GM18907 (cell line): ENCODE measurements around the gene GRIK4.

Source experiments
- ATAC-seq: cut with Tn5 transposase; IDR thresholded peaks from one replicate; pipeline ENCODE4 v1.9.1; 2021; ENCODE audit warnings: mild to moderate bottlenecking, moderate library complexity; ENCODE audit not compliant: unreplicated experiment

The GRIK4 gene

DNA sequence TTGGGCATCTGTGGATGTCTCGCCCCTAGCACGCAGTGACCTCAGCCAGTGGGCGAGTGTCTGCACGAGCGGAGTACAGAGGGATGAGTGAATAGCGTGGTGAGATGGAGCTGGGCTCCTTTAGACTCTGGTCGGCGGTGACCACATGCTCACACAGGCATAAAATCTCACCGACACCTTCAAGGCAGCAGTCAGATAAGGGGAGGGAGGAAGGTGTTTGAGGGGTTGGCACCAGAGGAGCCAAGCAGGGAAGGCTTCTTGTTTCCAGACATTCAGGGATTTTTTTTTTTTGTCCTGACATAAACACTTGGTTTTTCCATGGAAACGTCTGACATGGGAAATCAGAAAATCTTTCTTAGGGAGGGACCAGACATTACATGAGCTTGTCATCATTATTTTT lies 35.8 kb downstream of the GRIK4 start:
- no peak for ATAC-seq

DNA sequence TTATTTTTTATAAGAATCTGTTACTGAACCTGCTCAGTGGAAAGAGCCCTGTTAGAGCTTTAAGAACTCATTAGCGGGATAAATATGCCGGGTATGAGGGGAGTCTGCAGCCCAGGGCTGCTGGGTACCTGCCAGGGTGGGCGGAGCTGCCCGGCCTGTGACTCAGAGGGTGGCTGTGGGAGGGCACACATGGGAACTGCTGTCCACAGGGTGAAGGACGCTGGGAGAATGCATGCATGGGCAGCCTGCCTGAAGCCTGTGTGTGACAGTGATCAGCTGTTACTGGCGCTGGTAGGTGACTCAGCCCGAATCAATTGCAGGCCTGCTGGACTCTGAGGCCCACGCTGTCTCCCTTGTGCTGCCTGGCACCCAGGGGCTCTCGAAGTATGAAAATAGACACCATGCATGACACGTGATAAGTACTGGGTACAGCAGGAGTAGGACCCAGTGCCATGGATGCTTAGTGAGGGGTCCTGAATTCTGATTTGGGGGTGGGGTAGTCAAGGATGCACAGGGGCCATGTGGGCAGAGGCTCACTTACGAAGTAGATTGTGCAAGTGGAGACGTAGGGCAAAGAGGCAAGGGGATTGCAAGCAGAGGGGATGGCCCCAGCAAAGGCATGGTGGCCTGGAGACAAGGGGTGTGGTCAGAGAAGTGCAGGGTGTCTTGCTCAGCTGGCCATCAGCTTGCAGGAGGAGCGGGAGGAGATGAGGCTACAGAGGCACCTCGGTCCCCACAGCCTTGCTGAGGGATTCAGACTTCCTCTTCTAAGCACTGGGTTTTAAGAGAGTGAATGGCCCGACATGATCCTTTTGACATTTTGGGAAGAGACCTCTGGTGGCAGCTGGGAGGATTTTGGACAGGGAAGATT lies 36.5 kb downstream of the GRIK4 start:
- ATAC-seq: no peak

DNA sequence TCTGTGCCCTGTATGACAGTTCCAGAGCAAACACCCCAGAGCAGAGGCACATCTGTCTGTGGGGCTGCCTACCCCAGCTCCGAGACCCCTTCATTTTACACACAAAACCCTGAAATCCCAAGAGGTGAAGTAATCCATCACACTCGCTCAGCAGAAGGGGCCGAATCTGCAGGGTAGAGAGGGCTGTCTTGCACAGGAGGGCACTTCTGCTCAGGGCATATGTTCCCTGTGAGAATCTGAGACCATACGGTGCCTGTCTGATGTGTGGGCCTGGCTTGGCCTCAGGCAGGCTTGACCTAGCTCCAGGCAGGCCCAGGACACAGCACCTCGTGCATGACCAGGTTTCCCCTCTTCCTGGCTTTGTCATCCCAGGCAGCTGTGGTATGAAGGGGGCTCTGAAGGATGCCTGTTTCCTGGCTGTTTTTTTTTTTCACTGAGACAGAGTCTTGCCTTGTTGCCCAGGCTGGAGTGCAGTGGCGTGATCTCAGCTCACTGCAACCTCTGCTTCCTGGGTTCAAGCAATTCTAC lies 37.2 kb downstream of the GRIK4 start:
- ATAC-seq: no peak

DNA sequence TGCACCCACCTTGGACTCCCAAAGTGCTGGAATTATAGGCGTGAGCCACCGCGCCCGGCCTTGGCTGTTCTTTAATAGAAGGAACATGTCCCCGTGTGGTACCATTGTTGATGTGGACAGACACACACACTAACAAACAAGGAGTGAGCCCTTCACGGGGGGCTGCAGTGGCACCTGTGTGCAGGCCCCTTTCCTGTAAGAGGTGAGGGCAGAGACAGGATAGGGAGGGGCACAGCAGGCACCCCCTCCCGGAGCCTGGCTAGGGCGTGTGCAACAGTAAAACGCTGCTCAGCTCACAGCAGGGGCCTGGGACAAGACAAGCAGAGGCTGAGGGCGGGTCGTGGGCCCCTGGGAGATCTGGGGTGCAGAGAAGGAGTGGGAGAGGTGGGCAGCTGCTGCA lies 37.8 kb downstream of the GRIK4 start:
- ATAC-seq: no peak

DNA sequence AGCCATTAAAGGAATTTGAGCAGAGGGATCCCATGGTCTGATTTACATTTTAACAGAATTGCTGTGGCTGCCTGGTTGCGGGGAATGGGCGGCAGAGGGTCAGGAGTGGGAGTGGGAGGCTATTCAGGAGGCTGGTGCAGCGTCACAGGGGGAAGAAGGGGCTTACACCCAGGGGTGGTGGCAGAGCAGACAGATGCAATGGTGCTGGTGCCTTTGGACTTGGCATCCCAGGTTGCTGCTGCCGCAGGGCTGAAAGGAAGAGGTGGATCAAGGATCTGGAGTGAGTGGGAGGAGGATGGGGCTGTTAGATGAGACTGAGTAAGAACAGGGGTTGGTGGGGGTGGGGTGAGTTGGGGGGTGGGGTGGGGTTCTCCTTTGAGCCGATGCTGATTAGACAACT lies 38.5 kb downstream of the GRIK4 start:
- no peak for ATAC-seq

DNA sequence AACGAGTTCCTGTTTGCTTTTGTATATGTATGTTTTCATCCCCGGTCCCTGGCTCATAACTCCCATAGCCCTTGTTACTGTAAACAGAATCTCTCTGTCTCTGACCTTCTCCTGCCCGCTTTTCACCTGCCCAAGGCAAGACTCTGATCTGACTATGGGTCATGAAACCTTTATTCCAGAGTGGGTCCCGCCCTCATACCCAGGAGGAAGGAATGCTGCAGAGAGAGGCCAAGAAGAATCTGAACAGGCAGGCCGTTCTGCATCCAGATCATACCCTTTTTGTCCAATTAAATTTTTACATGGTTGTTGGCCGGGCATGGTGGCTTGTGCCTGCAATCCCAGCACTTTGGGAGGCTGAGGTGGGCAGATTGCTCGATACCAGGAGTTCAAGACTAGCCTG lies 39.6 kb downstream of the GRIK4 start:
- no peak for ATAC-seq

GRCh38 chr11:120554766-120555432 lies 43.4 kb downstream of the GRIK4 start:
- no peak for ATAC-seq

- ATAC-seq: no peak
Measured at GRCh38 chr11:120555433-120555773, 43.9 kb downstream of the GRIK4 start.

GRCh38 chr11:120556797-120557196 lies 45.2 kb downstream of the GRIK4 start:
- ATAC-seq: no peak

DNA sequence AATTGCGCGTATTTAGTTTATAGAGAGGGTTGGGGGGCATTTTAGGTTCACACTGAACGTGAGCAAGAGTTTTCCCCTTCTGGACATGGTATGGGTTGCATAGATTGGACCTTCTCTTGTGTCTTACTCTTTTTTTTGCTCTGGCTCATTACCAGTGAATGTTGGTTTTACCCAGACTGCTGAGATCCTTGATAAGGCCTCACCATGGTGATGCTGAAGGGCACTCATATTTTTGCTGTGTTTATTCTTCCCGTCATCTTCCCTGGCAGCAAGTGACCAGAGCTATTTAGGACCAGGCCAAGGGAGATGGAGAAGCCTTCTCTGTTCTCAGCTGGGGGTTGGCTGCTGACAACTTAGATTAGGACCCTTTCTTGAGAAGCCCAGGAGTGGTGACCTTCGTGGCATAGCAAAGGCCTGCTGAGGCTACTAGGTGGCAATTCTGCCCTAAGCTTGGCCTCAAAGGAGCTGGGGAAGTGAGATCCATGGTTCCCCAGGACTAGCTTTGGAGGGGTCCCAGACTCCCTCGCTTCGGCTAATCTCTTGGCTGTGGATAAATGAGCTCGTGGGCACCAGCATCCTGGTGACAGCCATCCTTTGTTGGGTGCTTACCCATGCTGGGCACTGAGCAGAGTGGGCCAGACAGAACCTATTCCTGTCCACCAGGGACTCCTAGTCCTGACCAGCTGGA lies 47.3 kb downstream of the GRIK4 start:
- no peak for ATAC-seq

- ATAC-seq: no peak
Measured at GRCh38 chr11:120561286-120561685, 49.7 kb downstream of the GRIK4 start.

- ATAC-seq: no peak
Measured at GRCh38 chr11:120562806-120563425, 51.4 kb downstream of the GRIK4 start.

GRCh38 chr11:120563703-120564572 lies 52.4 kb downstream of the GRIK4 start:
- ATAC-seq: no peak

DNA sequence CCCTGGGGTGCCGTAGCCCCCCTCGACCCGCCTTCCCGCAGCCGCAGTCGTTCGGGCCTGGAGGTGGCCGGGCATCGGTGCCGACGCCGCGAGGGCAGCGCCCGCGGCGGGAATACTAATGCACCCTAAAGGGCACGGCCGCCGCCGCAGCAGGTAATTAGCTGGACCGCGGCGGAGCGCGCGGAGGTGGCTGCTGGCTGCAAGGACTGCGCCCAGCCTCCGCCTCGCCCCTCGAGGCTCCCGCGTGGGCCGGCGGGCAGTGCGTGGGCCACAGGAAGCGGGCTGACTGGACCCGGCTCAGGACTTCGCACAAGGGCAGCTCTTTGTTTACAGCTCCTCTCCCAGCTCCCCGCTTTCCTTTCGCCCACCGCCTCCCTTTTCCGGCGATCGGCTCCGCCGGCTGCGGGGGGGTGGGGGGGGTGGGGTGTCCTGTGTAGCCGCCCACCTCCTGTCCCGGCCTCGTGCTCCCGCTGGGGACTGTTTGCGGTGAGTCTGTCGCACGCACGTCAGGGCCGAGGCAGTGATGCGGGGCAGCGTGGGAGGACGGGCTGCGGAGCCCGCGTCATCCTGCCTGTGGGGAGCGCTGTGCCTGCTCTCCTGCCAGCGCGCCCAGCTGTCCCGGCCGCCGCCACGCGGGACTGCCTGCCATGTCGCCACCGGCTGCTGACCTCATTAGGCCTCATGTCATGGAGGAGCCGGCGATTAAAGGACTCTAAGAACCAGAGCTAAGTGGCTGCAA lies 53.2 kb downstream of the GRIK4 start:
- ATAC-seq: peak; percentile 74

- ATAC-seq: no peak
Measured at GRCh38 chr11:120565466-120566155, 54.1 kb downstream of the GRIK4 start.

- no peak for ATAC-seq
Measured at GRCh38 chr11:120566176-120566575, 54.6 kb downstream of the GRIK4 start.

DNA sequence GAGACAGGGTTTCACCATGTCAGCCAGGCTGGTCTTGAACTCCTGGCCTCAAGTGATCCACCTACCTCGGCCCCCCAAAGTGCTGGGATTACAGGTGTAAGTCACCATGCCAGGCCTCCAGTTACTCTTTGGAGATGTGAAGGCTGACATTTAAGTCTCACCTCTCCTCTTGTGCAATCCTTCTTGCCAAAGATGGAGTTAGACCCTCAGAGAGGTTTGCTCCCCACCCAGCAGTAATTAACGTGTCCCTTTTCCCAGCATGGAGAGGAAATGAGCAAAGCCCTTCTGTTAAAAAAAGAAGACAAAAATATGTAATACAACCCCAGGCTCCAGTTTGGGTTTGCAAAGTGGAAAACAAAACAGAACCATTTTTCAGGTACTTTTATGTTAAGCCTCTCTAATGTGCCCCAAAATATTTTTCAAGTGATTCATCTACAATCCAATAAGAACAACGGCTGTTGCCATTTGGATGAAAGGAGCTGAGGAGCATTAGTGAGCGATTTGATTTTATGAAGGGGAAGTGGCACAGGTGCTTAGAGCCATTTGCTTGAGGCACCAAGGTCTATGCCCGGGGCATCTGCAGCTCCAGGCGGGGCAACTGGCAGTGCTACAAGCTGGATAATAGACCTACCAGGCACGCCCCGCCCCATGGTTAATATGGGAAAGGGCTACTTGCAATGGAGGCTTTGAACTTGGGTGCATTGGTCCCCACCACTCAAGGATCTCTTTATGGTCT lies 57.2 kb downstream of the GRIK4 start:
- ATAC-seq: no peak

GRCh38 chr11:120569861-120570260 lies 58.3 kb downstream of the GRIK4 start:
- ATAC-seq: no peak
